GM23338 (cell line): Measurements from ENCODE around the gene CENPH.

Experiments
- CREB1 ChIP-seq: fragments of 250-450 bp; sonication (Bioruptor Pico); IDR thresholded peaks from 2 replicates; pipeline ENCODE4 v1.5.0; 2020; ENCODE audit warnings: low read depth, mild to moderate bottlenecking, moderate library complexity
- CTCF ChIP-seq, 2 experiments: fragments of 200-600 bp in 1 of 2; sonication (generic) in 1 of 2; conservative IDR thresholded peaks; 2 replicates each; pipeline versions ENCODE4 v1.5.1 to v1.6.1; 2016 to 2017; ENCODE audit warnings: antibody characterized with exemption in 2 of 2, low read depth in 2 of 2, mild to moderate bottlenecking in 2 of 2, moderate library complexity in 1 of 2
- ETS1 ChIP-seq: IDR thresholded peaks from 2 replicates; pipeline ENCODE4 v1.6.1; 2016; ENCODE audit warnings: antibody characterized with exemption
- EZH2 ChIP-seq: fragments of 200-600 bp; sonication (generic); IDR thresholded peaks from one replicate; pipeline ENCODE4 v1.8.0; 2017; ENCODE audit warnings: antibody characterized with exemption, mild to moderate bottlenecking, low read depth; ENCODE audit not compliant: unreplicated experiment
- EZH2phosphoT487 ChIP-seq: fragments of 200-600 bp; sonication (generic); IDR thresholded peaks from one replicate; pipeline ENCODE4 v1.8.1; 2018; ENCODE audit warnings: antibody characterized with exemption; ENCODE audit not compliant: unreplicated experiment
- JUNB ChIP-seq: IDR thresholded peaks from one replicate; pipeline ENCODE4 v1.6.1; 2016; ENCODE audit warnings: antibody characterized with exemption; ENCODE audit not compliant: unreplicated experiment
- NANOG ChIP-seq: IDR thresholded peaks from 2 replicates; pipeline ENCODE4 v1.6.1; 2016; ENCODE audit warnings: antibody characterized with exemption, borderline replicate concordance
- POLR2AphosphoS5 ChIP-seq: IDR thresholded peaks from 2 replicates; pipeline ENCODE4 v1.6.1; 2016; ENCODE audit warnings: antibody characterized with exemption, low read depth
- REST ChIP-seq: IDR thresholded peaks from one replicate; pipeline ENCODE4 v1.6.1; 2018; ENCODE audit warnings: antibody characterized with exemption; ENCODE audit not compliant: unreplicated experiment

- no peak for TF ChIP-seq CTCF (conservative IDR thresholded peaks at IDR 0.05; ENCODE audit: low read depth in 2 of 2)
- TF ChIP-seq POLR2AphosphoS5 = peak; percentile 91
- TF ChIP-seq EZH2 = no peak
- 0 out of 2 replicates have a peak, but pooled peaks have one; percentile 33 for TF ChIP-seq ETS1
- no peak for TF ChIP-seq JUNB
- no peak for TF ChIP-seq REST
- TF ChIP-seq EZH2phosphoT487 = no peak
- no peak for TF ChIP-seq CREB1 (CRISPR knock-in tag)
- no peak for TF ChIP-seq NANOG
These were observed at the start of gene CENPH for GRCh38 chr5:69189162-69190086.
